NCI-H460 (cell line): ENCODE data around the gene COPA. TPM values are rescaled to one million over a fixed set of nuclear protein-coding genes. Genes with fewer than 3 reads are reported as not detected.

Experiments
- DNase-seq: peaks from one replicate; pipeline ENCODE4 v3.0.0-alpha.2; 2016; ENCODE audit warnings: low read depth; ENCODE audit errors: extremely low read depth
- total RNA-seq: library from RNA; depleted of rRNA; stranded (reverse); fragments of >200 nt; shearing (Covaris generic); gene quantifications from 2 replicates; pipeline ENCODE4 v1.2.3, GENCODE V29; 2014

The COPA gene
- total RNA-seq, 1 experiment from 2014 or later = 184 TPM

DNA sequence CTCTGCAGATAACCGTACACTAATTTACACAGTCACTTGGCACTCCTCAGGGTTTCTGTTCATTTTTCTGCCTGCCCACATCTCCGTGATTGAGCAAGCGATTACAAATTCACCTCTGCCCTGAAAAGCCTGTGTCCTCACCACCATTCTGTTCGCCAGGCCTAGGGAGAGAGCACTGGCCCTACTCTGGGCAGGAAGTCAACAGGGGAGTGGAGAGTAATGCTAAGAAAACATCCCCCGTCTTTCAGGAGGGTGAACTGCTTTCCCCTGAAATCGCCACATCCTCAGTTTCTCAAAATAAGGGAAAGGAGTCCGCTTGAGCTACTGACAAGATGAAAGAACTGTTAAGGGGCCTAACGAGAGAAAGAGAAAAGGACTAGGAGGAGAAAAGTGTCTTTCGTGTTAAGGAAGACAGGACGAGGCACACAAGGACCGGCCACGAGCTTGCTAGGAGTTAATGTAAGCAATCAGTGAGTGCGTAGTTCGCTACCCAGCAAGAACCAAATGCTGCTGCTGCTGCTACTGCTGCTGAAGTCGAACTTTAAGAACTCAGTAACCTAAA, 58.7 kb downstream of the COPA start:
- DNase-seq = no peak

GRCh38 chr1:160282807-160283206, 60.2 kb downstream of the COPA start:
- no peak for DNase-seq

DNA sequence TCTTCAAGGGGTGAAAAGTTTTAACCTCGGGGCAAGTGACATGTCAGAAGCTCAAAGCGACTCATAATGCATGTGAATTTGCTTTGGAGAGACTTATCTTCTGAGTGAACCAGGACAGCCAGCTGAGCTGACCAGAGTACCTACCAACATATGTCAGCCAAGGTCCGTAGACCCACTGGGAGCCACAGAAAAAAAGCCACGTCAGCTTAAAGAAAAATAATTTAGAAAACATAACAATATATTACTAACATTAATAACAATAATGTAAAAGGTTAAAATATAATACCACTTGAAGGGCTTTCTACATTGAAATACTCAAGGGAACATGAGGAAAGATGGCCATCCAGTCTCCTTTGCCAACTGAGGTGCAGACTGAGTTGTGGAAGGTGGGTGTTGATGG, 65.1 kb downstream of the COPA start:
- DNase-seq = no peak

GRCh38 chr1:160277330-160277729, 65.7 kb downstream of the COPA start:
- no peak for DNase-seq

DNA sequence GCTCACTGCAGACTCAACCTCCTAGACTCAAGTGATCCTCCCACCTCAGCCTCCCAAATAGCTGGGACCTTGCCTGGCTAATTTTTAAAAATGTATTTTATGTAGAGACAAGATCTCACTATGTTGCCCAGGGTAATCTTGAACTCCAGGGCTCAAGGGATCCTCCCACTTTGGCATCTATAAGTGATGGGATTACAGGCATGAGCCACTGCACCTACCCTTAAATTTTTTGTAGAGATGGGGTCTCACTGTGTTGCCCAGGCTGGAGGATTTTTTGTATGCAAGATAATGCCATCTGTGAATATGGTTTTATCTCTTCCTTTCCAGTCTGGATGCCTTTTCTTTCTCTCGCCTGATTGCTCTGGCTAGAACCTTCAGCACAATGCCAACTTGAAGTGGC, 72.0 kb downstream of the COPA start:
- no peak for DNase-seq

GRCh38 chr1:160267284-160267991, 75.6 kb downstream of the COPA start:
- DNase-seq = no peak

DNA sequence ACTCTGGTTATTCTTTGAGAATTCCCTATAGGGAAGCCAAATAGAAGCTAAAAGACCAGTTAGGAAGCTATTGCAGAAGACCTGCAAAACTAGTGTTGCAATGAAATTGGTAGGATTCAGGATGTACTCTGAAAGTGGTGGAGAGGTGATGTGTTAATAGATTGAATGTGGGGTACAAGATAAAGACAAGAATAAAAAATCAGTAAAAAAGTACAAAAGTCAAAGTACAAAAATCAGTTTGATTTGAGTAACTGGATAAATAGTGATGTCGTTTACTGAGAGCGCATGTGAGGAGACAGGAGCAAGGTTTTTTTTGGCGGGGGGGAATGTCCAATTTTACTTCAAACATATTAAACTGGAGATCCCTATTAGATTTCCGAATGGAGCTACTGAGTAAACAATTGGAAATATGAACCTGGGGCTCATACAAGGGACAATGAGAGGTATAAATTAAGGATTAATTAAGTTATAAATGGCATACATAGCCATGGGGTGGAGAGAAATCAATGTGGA, 78.2 kb downstream of the COPA start:
- no peak for DNase-seq

DNA sequence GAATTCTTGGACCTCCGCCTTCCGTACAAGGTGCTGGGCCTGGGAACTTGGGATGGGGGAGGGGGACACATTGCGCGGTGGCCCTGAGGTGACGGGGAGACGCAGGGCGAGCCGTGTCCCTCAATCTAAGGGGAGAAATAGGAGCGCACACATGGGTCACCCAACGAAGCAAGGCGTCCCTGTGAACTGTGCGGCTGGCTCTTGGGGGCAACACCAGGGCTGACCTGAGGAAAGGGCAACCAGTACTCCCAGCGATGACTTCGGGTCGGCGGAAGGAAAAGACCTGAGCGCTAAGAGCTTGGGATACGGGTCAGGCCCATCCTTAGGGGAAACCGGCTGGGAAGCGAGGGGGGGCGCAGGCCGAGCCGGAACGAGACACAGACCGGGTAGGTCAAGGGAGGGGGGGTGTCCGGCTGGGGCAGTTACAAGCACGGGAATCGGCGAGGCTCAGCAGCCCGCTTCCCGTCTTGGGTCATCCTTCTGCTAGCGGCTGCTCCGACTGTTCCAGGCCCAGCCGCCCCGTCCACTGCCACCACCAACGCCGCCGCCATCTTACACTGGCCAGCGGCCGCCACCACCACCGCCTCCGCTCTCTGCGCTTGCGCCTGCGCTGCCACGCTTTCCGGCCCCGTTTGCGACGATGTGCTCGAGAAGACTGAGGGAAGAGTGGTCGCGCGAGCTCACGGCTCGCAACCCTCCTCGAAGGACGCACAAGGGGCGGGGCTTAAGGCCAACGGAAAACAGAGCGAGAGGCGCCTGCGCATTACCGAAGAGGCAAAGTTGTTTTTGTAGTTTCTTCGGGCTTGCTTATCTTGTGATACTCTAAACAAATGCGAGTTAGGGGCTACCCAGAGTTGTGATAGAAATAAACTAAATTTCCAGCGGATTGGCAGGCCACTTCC, 80.9 kb downstream of the COPA start, which contains the start of gene DCAF8:
Gene DCAF8, minus strand, starts transcription at position 657 of the 902 bp plus-strand sequence. CDS start 18,541 bp downstream, outside the sequence.
- DNase-seq = peak; percentile 99

DNA sequence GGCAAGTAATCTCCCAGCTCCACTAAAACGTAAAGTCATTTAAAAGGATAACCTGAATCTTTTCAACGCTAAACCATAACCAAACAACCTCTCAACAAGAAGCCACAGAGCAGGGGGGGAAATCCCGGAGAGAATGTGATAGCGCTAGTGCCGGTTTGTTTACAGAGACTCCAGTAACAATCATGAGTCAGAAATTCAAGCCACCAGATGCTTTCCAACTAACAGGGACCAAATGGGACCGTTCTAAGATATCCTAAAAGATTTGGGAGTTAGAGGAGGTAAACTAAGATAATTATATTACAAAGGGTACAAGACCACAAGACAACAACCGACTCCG, 81.5 kb downstream of the COPA start:
- DNase-seq = peak; percentile 68

DNA sequence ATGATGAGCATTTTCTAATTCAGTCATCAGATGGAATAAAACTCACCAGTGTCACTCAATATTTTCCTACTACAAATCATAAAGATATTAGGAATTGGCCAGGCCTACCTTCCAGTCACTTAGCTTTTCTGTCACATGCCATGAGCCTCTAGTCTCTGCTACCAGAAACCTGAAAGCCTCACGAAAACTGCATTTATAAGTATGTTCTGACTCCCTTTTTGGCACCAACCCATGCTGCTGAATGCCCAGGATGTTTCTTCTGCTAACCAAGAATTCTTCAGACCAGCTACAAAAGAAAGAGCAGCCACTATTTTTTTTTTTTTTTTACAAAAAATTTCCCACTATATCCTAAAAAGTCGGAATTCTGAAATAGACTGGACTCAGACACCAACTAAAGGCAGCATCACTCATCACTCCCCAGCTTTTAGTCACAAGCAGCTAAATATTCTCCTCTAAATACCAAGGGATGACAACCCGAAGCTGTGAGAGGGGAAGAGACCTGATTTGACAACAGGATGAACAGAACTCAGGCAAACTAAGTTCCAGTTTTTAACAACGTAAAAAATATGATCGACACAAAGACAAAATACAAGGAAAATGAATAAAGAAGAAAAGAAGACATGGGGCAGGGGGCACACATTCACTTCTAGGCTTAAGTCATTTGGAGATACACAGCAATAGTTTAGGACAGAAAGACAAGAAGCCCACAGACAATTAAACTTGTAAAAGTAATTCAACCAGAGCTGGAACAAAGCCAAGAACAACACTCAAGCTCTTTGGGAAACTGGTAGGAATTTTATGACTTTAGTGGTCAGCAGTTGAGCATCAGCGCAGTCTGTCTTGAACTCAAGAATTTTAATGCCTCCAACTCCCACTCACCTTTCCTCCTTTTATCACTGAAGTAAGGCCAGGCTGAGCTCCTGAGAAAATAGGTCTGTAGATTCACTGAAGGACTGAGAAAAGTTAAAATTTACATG, 82.4 kb downstream of the COPA start:
- DNase-seq = peak; percentile 25

- no peak for DNase-seq
Measured at GRCh38 chr1:160258177-160258798, 84.8 kb downstream of the COPA start.

DNA sequence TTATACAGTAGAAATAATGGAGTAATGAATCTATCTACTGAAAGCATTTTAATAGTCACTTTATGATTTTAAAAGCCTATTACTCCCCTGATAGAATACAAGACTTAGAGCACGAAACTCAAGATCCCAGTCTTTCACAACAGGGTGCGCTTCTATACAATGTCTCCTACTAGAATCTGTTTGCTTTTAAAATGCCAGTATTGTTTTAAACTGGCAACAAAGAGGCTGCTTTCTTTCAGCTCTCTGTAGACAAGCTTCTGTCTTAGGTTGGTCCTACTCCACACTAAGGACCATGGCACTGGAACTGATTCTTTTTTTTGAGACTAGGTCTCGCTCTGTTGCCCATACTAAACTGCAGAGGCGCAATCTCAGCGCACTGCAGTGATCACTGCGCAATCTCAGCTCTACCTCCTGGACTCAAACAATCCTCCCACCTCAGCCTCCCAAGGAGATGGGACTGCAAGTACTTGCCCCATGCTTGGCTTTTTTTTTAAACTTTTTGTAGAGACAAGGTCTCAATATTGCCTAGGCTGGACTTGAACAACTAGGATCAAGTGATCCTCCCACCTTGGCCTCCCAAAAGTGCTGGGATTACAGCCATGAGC, 85.5 kb downstream of the COPA start:
- no peak for DNase-seq

DNA sequence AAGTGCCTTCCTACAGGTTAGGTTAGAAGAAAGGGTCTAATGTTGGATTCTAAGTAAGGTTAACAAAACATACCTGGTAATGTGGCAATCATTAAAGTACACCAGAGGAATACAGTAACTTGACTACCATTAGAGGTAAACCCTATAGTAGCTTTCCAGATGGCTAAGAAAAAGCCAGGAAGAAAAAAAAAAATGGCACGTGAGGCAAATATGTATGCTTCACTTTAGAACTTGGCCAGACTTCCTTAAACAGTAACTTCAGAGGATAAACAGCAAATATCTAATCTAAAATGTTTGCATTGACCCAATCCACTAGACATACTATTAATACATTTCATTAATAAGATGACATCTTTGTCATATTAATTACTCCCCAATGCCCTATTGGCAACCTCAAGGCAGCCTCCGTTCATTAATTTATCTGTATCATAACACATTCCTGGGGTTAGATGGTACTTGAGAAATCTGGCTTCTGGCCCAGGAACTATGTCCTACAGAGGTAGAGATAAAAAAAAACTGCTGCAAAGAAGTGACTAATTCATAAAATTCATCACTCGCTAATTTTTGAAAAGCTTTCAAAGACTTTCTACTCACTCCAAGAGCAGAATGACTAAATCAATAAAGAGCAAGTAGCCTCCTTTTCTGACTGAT, 86.5 kb downstream of the COPA start:
- DNase-seq = no peak

DNA sequence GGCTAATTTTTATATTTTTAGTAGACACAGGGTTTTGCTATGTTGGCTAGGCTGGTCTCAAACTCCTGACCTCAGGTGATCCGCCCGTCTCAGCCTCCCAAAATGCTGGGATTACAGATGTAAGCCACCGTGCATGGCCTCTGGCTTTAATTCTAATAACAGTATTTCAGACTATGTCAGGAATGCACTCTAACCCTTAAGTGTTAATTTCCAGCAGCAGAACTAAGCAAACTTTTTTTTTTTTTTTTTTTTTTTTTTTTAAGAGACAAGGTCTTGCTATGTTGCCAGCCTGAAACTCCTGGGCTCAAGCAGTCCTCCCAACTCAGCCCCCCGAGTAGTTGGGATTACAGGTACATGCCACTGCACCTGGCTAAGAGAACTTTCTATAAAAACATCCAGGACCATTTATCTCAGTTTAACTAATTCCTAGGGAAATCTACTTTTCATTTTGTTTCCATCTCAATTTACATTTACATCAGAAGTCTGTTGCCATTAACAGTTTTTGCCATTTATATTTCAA, 87.2 kb downstream of the COPA start:
- no peak for DNase-seq

DNA sequence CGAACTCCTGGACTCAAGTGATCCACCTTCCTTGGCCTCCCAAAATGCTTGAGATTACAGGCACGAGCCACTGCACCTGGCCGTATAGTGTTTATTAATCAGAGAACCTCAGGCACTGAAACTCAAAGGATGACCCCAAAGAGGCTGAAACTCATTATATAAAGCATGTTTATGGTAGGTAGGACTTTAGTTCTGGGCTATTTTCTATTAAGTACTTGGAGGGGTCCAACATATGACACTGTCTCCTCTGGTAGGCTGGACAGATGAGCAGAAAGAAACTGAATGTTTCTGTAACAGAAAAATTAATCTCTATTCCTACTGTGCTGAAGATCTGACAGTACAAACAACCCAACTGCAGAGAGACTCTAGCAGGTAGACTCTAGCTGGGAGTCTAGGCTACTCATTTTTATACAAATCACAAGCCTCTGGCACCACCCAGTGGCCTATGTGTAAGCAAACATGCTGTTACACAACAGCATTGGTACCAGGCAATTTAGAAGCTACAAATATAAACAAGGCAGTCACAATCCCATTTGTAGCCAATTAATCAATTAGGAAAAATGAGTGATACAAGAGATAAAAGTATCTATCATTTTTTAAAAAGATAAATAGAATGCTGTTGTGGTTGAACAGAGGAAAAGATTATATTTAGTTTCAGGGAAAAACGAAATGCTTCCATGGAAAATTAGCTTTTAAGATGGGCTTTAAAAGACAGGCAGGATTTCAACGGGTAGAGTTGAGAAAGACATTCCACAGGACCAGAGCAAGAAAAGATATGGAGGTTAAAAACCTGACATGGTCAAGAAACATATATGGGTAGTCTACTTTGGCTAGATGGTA, 91.1 kb downstream of the COPA start:
- DNase-seq = peak; percentile 78

GRCh38 chr1:160251011-160251410, 92.0 kb downstream of the COPA start:
- DNase-seq = no peak

DNA sequence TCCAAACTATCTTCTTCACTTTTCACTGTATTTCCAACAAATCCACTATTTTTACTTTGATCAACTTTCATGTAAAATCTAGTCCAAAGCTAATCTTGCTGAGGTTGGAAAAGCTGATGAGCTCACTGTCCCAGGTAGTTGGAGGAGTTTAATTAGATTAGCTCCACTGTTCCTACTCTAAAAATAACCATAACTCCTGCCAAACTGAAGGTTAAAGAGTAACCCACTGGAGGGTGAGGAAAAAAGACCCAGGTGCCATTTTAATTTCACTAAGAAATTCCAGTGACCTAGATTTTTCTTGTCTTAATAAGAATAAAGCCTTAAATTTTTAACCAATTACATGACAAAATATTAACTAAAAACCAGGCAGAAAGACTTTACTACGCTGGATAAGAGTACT, 96.0 kb downstream of the COPA start:
- no peak for DNase-seq

DNA sequence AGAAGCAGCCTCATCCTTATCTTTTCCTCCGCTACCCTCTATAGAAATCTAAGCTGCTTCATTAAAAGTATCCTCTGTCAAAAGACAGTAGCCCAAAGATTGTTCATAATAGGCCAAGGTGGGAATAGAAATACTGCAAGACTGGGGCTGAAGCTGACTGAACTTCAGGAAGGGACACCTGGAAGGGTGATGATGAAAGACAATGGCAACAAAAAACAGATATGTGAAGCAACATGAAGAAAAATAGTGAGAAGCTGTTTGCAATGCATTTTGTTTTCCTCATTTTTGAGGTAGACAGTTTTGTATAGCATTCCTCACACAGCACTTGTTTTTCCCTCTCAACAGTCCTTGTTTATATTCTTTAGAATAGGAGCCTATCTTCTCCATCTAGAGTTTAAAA, 97.6 kb downstream of the COPA start:
- DNase-seq = peak; percentile 25
